Right atrium auricular region (tissue), 2 donors: ENCODE data around the gene ARHGEF28. TPM values are rescaled to one million over a fixed set of nuclear protein-coding genes. Genes with fewer than 3 reads are reported as not detected.

ENCODE experiments used
- DNase-seq: peaks from one replicate; pipeline ENCODE4 v3.0.0-alpha.2; 2019; ENCODE audit warnings: low spot score
- H3K27ac ChIP-seq, 2 donors: fragments of 200-600 bp; sonication (generic); 1 replicate in 1 of 2; 2 replicates in 1 of 2; pipeline ENCODE4 v1.5.1; 2016 to 2019
- H3K27me3 ChIP-seq, 2 donors: fragments of 200-600 bp; sonication (generic); one replicate each; pipeline versions ENCODE4 v1.5.1 to v1.6.0; 2017 to 2019
- H3K36me3 ChIP-seq: fragments of 200-600 bp; sonication (generic); one replicate; pipeline ENCODE4 v1.5.1; 2016
- H3K4me1 ChIP-seq, 2 donors: fragments of 200-600 bp; sonication (generic); one replicate each; pipeline versions ENCODE4 v1.5.1 to v1.6.0; 2017 to 2019
- H3K4me3 ChIP-seq, 2 donors: fragments of 200-600 bp; sonication (generic); 1 replicate in 1 of 2; 2 replicates in 1 of 2; pipeline ENCODE4 v1.5.1; 2017 to 2019; ENCODE audit warnings: mild to moderate bottlenecking in 1 of 2, moderate library complexity in 1 of 2
- H3K9me3 ChIP-seq, 2 donors: fragments of 200-600 bp; sonication (generic); one replicate each; pipeline ENCODE4 v1.5.1; 2019
- total RNA-seq, 2 donors: library from RNA; depleted of rRNA; stranded (reverse); fragments of >200 nt; gene quantifications; one replicate each; pipeline ENCODE4 v1.1.0, GENCODE V29; 2016
- TF ChIP-seq, protein P1 (sequence below), 2 donors: fragments of 200-600 bp; sonication (generic); IDR thresholded peaks; one replicate each; pipeline ENCODE4 v1.5.1; 2019; ENCODE audit warnings: antibody characterized with exemption in 2 of 2

The ARHGEF28 gene, protein sequence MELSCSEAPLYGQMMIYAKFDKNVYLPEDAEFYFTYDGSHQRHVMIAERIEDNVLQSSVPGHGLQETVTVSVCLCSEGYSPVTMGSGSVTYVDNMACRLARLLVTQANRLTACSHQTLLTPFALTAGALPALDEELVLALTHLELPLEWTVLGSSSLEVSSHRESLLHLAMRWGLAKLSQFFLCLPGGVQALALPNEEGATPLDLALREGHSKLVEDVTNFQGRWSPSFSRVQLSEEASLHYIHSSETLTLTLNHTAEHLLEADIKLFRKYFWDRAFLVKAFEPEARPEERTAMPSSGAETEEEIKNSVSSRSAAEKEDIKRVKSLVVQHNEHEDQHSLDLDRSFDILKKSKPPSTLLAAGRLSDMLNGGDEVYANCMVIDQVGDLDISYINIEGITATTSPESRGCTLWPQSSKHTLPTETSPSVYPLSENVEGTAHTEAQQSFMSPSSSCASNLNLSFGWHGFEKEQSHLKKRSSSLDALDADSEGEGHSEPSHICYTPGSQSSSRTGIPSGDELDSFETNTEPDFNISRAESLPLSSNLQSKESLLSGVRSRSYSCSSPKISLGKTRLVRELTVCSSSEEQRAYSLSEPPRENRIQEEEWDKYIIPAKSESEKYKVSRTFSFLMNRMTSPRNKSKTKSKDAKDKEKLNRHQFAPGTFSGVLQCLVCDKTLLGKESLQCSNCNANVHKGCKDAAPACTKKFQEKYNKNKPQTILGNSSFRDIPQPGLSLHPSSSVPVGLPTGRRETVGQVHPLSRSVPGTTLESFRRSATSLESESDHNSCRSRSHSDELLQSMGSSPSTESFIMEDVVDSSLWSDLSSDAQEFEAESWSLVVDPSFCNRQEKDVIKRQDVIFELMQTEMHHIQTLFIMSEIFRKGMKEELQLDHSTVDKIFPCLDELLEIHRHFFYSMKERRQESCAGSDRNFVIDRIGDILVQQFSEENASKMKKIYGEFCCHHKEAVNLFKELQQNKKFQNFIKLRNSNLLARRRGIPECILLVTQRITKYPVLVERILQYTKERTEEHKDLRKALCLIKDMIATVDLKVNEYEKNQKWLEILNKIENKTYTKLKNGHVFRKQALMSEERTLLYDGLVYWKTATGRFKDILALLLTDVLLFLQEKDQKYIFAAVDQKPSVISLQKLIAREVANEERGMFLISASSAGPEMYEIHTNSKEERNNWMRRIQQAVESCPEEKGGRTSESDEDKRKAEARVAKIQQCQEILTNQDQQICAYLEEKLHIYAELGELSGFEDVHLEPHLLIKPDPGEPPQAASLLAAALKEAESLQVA (N-terminal part only)
- 1 to 10 TPM; 1.0 to 2.9 TPM for total RNA-seq

DNA sequence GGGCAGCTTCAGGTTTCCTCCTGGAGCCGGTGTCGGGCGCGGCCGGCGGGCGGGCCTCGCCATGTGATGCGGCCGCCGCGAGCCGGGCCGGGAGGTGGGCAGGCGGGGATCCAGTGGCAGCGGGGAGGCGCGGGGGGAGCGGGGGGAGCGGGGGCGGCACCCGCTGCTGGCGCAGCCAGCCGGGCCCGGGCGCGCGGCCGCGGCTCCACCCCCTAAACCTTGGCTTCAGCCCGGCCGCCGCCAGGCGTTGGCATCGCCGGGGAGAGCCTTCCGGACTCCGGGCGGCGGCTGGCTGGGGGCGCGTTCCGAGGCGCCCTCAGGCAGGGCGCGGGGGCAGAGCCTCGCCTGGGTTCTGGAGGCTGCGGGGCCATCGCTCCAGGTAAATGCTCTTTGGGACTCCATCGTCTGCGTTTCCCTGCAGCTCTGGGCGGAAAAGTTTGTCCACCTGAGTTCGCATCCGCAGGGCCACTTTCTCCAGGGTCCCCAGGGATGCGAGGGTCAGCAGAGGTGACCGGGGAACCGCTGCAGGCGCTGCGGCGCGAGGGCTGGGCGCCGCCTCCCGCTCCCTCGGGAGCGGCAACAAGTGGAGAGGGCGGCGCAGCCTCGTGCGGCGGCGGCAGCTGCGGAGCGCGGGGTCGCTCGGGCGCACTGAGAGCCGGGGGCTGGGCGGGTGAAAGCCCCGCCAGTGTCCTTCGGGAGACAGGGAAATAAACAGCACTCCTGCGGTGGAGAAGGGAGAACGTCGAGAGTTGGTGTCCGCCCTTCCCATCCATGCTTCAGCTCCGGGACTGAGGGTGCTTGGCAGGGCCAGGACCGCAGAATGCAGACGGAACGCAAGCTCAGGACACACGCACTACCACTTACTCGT lies at the start of gene ARHGEF28:
Gene ARHGEF28 (plus strand): TSS at position 253 of the 868 bp plus-strand sequence. CDS start 58,656 bp downstream, outside the sequence.
- Histone ChIP-seq H3K36me3 (no peaks in the 10 kb centered on the region), H3K4me1 (peaks cover 0 to 16% of the 10 kb centered on the region in 2 donors), H3K4me3 (peak within 1 kb of the TSS; percentile 52 to 59), H3K9me3 (no peaks in the 10 kb centered on the region), H3K27ac (peak within 1 kb of the TSS in 1 of 2 donors; percentile 53), H3K27me3 (no peaks in the 10 kb centered on the region)
- TF ChIP-seq, protein P1, sequence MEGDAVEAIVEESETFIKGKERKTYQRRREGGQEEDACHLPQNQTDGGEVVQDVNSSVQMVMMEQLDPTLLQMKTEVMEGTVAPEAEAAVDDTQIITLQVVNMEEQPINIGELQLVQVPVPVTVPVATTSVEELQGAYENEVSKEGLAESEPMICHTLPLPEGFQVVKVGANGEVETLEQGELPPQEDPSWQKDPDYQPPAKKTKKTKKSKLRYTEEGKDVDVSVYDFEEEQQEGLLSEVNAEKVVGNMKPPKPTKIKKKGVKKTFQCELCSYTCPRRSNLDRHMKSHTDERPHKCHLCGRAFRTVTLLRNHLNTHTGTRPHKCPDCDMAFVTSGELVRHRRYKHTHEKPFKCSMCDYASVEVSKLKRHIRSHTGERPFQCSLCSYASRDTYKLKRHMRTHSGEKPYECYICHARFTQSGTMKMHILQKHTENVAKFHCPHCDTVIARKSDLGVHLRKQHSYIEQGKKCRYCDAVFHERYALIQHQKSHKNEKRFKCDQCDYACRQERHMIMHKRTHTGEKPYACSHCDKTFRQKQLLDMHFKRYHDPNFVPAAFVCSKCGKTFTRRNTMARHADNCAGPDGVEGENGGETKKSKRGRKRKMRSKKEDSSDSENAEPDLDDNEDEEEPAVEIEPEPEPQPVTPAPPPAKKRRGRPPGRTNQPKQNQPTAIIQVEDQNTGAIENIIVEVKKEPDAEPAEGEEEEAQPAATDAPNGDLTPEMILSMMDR (IDR thresholded peaks at IDR 0.05): no peak
- DNase-seq: no peak

DNA sequence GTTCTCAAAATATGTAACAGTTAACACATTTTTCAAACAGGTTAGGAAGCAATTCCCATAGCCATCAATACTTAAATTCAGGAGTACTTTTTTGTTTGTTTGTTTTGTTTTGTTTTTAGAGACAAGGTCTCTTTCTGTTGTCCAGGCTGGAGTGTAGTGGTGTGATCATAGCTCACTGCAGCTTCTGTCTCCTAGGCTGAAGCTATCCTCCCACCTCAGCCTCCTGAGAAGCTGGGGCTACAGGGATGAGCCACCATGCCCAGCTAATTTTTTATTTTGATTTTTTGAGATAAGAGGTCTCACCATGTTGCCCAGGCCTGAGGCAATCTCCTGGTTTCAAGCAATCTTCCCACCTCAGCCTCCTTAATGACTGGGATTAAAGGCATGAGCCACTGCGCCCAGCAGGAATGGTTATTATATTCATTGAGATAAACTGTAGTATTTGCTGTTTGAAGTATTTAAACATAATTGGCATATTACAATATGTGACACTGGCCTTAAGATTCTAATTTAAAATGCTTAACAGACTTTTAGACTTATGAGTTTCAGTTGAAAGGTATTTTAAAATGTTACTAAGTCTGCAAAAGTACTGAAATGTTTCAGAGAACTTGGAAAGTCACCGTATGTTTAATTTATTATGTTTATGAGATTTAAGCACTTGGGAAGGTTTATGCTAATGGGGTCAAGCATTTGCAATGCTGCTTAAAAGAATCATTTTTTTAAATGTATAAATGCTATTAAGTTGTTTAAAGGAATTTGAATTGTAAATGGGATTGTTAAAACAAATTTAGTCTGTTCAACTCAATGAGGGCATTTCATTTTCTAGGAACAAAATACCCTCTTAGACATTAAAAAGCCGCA lies 43.5 kb upstream of the ARHGEF28 start:
- no peak for DNase-seq
- H3K4me3 ChIP-seq: no peak overlapping the region
- H3K27me3 ChIP-seq: no peaks in the 10 kb centered on the region
- no peak overlapping the region for H3K27ac ChIP-seq
- no peaks in the 10 kb centered on the region for H3K4me1 ChIP-seq
- peaks cover 34% of the 10 kb centered on the region for H3K36me3 ChIP-seq
- TF ChIP-seq, protein P1 (IDR thresholded peaks at IDR 0.05): no peak
- H3K9me3 ChIP-seq: no peaks in the 10 kb centered on the region

DNA sequence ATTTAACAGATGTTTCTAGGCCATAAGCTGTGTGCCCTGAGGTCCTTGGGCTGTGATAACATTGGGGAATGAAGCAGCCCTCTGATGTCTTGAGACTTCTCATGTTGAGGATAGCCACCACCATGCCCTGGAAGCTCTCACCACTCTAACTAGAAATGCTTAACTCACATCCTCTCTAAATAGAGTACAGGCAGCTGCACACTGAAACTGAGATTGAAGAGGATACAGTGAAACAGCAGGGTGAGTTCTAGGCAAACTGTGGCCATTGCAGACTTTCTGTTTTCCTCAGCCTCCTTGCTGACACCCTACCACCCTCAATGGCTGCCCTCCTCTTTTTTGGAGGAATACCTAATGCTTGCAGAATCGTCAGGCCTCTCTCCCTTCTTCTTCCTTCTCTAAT lies 38.1 kb upstream of the ARHGEF28 start:
- no peaks in the 10 kb centered on the region for H3K27me3 ChIP-seq
- no peaks in the 10 kb centered on the region for H3K9me3 ChIP-seq
- TF ChIP-seq, protein P1 (IDR thresholded peaks at IDR 0.05): no peak
- H3K27ac ChIP-seq: no peak overlapping the region
- no peaks in the 10 kb centered on the region for H3K36me3 ChIP-seq
- no peaks in the 10 kb centered on the region for H3K4me1 ChIP-seq
- DNase-seq: no peak
- H3K4me3 ChIP-seq: no peak overlapping the region

DNA sequence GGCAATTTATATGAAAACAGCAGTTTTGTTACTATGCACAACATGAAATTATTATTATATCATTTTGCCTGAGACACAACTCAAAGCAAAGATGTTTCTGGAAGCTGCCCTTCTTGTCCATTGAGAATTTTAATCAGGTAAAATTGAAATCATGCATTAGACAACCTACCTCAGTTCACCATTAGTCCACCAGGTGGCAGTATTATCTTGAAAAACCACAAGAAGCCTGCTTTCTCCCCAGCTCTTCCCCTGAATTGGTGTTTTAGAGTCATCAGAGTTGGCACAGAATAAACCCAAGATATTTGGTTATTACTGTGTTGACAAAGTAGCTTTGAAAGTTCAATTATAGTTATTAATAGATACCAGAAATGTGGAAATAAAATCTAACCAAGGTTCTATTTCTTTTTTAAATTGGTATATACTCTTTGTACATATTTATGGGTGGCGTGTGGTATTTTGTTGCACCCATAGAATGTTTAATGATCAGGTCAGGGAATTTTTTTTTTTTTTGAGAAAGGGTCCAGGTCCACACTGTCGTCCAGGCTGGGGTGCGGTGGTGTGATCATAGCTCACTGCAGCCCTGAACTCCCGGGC lies 34.8 kb upstream of the ARHGEF28 start:
- no peak overlapping the region for H3K4me3 ChIP-seq
- no peak for DNase-seq
- H3K36me3 ChIP-seq: no peaks in the 10 kb centered on the region
- H3K9me3 ChIP-seq: no peaks in the 10 kb centered on the region
- no peaks in the 10 kb centered on the region for H3K27me3 ChIP-seq
- H3K27ac ChIP-seq: no peak overlapping the region
- TF ChIP-seq, protein P1 (IDR thresholded peaks at IDR 0.05): peak; percentile 92
- no peaks in the 10 kb centered on the region for H3K4me1 ChIP-seq
